Lower lobe of right lung (tissue), 2 donors: ENCODE results near the gene OR7D2. TPM values are rescaled to one million over a fixed set of nuclear protein-coding genes. Genes with fewer than 3 reads are reported as not detected.

Experiments used
- ATAC-seq, 2 donors: fragments of 200-7000 bp; cut with Tn5 transposase; one replicate each; pipeline ENCODE4 v1.9.1; 2020 to 2022; ENCODE audit warnings: mild to moderate bottlenecking in 2 of 2, moderate library complexity in 2 of 2
- DNase-seq: peaks from one replicate; pipeline ENCODE4 v3.0.0-alpha.2; 2020
- H3K27ac ChIP-seq: fragments of 200-600 bp; one replicate; pipeline ENCODE4 v1.8.0; 2022
- H3K27me3 ChIP-seq: fragments of 200-600 bp; one replicate; pipeline ENCODE4 v1.8.0; 2022; ENCODE audit warnings: low read depth
- H3K36me3 ChIP-seq: fragments of 200-600 bp; one replicate; pipeline ENCODE4 v1.8.0; 2022; ENCODE audit warnings: mild to moderate bottlenecking
- H3K4me1 ChIP-seq: fragments of 200-600 bp; one replicate; pipeline ENCODE4 v1.8.0; 2022
- H3K4me3 ChIP-seq: fragments of 200-600 bp; one replicate; pipeline ENCODE4 v1.8.0; 2022; ENCODE audit warnings: mild to moderate bottlenecking
- H3K9me3 ChIP-seq: fragments of 200-600 bp; one replicate; pipeline ENCODE4 v1.8.0; 2022
- CTCF ChIP-seq: fragments of 200-600 bp; IDR thresholded peaks from one replicate; pipeline ENCODE4 v1.8.0; 2022; ENCODE audit warnings: antibody characterized with exemption, mild to moderate bottlenecking
- intact Hi-C: fragments of 100-400 bp; cut with DNase I; formaldehyde crosslinking; loops from one replicate; pipeline ENCODE4 v1.11.0; 2022
- total RNA-seq: library from RNA; stranded (reverse); fragmentation: NEBNext Ultra II Directional; extraction: Animal tissue kit (Norgen Biotek cat#: 25700); gene quantifications from one replicate; pipeline ENCODE4 v1.2.1, GENCODE V29; 2021
- donor health status: DM: no; HTN: yes; CAD: no; lungs with severe emphysema.

The OR7D2 gene
- total RNA-seq, 1 donor from 2014 or later: 0.59 TPM

DNA sequence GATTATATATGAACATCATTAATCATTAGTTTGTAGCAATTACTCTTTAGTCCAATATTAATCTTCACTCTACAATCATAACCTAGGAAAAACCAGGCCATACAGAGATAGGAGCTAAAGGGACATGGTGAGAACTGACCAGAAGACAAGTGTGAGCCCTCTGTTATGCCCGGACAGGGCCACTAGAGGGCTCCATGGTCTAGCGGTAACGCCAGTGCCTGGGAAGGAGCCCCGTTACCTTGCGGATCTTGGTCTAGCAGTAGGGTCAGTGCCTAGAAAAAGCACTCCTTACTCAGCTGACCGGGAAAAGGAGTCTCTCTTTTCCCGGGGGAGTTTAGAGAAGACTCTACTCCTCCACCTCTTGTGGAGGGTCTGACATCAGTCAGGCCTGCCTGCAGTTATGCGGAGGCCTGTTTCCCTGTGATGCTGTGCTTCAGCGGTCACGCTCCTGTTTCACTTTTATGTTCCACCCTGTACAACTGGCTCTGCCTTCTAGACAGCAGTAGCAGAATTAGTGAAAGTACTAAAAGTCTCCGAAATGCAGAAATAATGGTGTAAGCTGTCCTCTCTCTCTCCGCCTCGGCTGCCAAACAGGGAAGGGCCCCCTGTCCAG lies 26.8 kb downstream of the OR7D2 start:
- H3K36me3 ChIP-seq: no peaks in the 10 kb centered on the region
- TF ChIP-seq CTCF: peak; percentile 92
- H3K9me3 ChIP-seq: no peaks in the 10 kb centered on the region
- ATAC-seq (peak; percentile 73 to 74), DNase-seq (peak; percentile 76)
- H3K27ac ChIP-seq: no peak overlapping the region
- intact Hi-C loops: no loop called here
- no peaks in the 10 kb centered on the region for H3K27me3 ChIP-seq
- H3K4me3 ChIP-seq: peak overlapping the region; percentile 22
- no peaks in the 10 kb centered on the region for H3K4me1 ChIP-seq

DNA sequence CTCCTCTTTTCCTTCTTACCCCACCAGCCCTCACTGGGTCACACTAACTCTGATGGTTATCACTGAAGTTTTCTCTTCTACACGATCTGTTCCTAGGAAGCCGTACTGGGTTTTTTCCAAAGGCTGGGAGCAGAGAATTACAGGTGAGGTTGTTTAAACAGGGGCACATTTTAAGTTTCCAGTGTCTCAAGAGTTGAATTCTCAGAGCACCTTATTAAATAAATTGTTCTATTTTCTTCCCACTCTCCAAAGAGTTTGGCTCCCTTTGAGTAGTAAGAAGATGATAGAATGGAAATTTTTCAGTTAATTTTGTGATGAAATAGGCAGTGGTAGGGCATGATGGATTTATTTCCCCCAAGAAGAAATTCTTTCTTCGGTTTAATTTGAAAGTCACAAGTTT lies 40.7 kb downstream of the OR7D2 start, which contains the start of gene OR7D4:
Gene OR7D4, minus strand, starts transcription at position 101 of the 400 bp plus-strand sequence. CDS start 4,752 bp downstream, outside the sequence.
- H3K9me3 ChIP-seq: no peaks in the 10 kb centered on the region
- no peak within 1 kb of the TSS for H3K27ac ChIP-seq
- no peaks in the 10 kb centered on the region for H3K4me1 ChIP-seq
- peaks cover 3% of the 10 kb centered on the region for H3K27me3 ChIP-seq
- DNase-seq (no peak), ATAC-seq (no peak)
- H3K4me3 ChIP-seq: no peak within 1 kb of the TSS
- H3K36me3 ChIP-seq: no peaks in the 10 kb centered on the region
- no peak for TF ChIP-seq CTCF
- intact Hi-C loops: no loop called here

Other genes starting within 250 kb of the OR7D2 start
- gene MUC16, start 168.6 kb upstream of the OR7D2 start, total RNA-seq: 2.2 TPM
- not detected for gene OR1M1, start 91.9 kb upstream of the OR7D2 start, total RNA-seq
- not detected for gene OR7G2, start 71.5 kb upstream of the OR7D2 start, total RNA-seq
- not detected for gene OR7G1, start 63.2 kb upstream of the OR7D2 start, total RNA-seq
- not detected for gene OR7G3, start 52.0 kb upstream of the OR7D2 start, total RNA-seq
- 25.4 TPM for gene ZNF317, start 38.6 kb upstream of the OR7D2 start, total RNA-seq
- gene OR7D4, start 40.6 kb downstream of the OR7D2 start, total RNA-seq: not detected
- not detected for gene OR7E24, start 72.0 kb downstream of the OR7D2 start, total RNA-seq
- gene ZNF699, start 130.9 kb downstream of the OR7D2 start, total RNA-seq: 9.0 TPM
- gene ZNF559, start 145.2 kb downstream of the OR7D2 start, total RNA-seq: 20.2 TPM
- gene ZNF177, start 184.0 kb downstream of the OR7D2 start, total RNA-seq: 2.2 TPM